ENCODE results near the gene OR6S1.
"Not testable (repeated sequence)": the region's sequence is repeated elsewhere in the genome, so short reads cannot be mapped to it uniquely, and the experiment has no call there.

Gene OR6S1

GRCh38 chr14:20611277-20611676 is 30.2 kb downstream of the OR6S1 start:
- no peak for DNase-seq (ENCODE audit: low read depth, low spot score)

GRCh38 chr14:20610002-20610765 is 31.3 kb downstream of the OR6S1 start:
- DNase-seq (ENCODE audit: low read depth, low spot score): peak; percentile 58

- peak; percentile 27 for DNase-seq (ENCODE audit: low read depth, low spot score)
Measured at GRCh38 chr14:20609215-20610001, 32.1 kb downstream of the OR6S1 start.

- no peak for DNase-seq (ENCODE audit: low read depth, low spot score)
Measured at GRCh38 chr14:20608383-20609110, 32.9 kb downstream of the OR6S1 start.

GRCh38 chr14:20607617-20608016 is 33.9 kb downstream of the OR6S1 start:
- DNase-seq (ENCODE audit: low read depth, low spot score): no peak

- DNase-seq (ENCODE audit: low read depth, low spot score): no peak
Measured at GRCh38 chr14:20606902-20607242, 34.6 kb downstream of the OR6S1 start.

GRCh38 chr14:20606190-20606901 is 35.1 kb downstream of the OR6S1 start:
- DNase-seq (ENCODE audit: low read depth, low spot score): no peak

GRCh38 chr14:20603813-20604690 is 37.4 kb downstream of the OR6S1 start:
- DNase-seq (ENCODE audit: low read depth, low spot score): no peak

- no peak for DNase-seq (ENCODE audit: low read depth, low spot score)
Measured at GRCh38 chr14:20602583-20602982, 38.9 kb downstream of the OR6S1 start.

GRCh38 chr14:20601522-20601921 is 40.0 kb downstream of the OR6S1 start:
- DNase-seq (ENCODE audit: low read depth, low spot score): no peak

GRCh38 chr14:20597108-20597507 is 44.4 kb downstream of the OR6S1 start:
- DNase-seq (ENCODE audit: low read depth, low spot score): no peak

GRCh38 chr14:20595726-20596125 is 45.8 kb downstream of the OR6S1 start:
- DNase-seq (ENCODE audit: low read depth, low spot score): not testable (repeated sequence)

GRCh38 chr14:20592574-20592973 is 48.9 kb downstream of the OR6S1 start:
- DNase-seq (ENCODE audit: low read depth, low spot score): no peak

GRCh38 chr14:20591235-20591634 is 50.3 kb downstream of the OR6S1 start, which contains the start of gene RNASE12:
Gene RNASE12 (minus strand): TSS chr14:20591376. CDS start chr14:20590723, 653 bp downstream.
- no peak for DNase-seq (ENCODE audit: low read depth, low spot score)

Measured in activated naive CD8-positive, alpha-beta T cell treated with anti-CD3 and anti-CD28 coated beads, Interleukin-2, amount 50 U/mL, for 16 hours (primary cell).